ENCODE data around the gene IDH3G. TPM values are rescaled to one million over a fixed set of nuclear protein-coding genes. Genes with fewer than 3 reads are reported as not detected.

The IDH3G gene
- total and polyA plus RNA-seq, 2 experiments from 2014 or later: 41.4 to 49.0 TPM

- TF ChIP-seq ZNF462 (CRISPR knock-in tag; IDR thresholded peaks at IDR 0.05) (no peak), NANOG (IDR thresholded peaks at IDR 0.05; ENCODE audit: borderline replicate concordance) (no peak), POLR2AphosphoS5 (IDR thresholded peaks at IDR 0.05; ENCODE audit: low read depth) (no peak; the same call in 1 of the 2 replicates)
Measured at GRCh38 chrX:153828308-153828707, 34.1 kb upstream of the IDH3G start (continued).

GRCh38 chrX:153827903-153828302, 33.7 kb upstream of the IDH3G start:
- Histone ChIP-seq H3K27ac (ENCODE audit: low read depth) (peak overlapping the region; percentile 95), H2AFZ (no peak overlapping the region), H3K36me3 (ENCODE audit: insufficient read depth) (no peaks in the 10 kb centered on the region), H3K27me3 (ENCODE audit: insufficient read depth) (no peaks in the 10 kb centered on the region), H3F3A (replicated peaks; ENCODE audit: low read depth) (no peaks in the 10 kb centered on the region), H3K79me2 (replicated peaks; ENCODE audit: insufficient read depth) (peaks cover 78% of the 10 kb centered on the region), H3K4me2 (peak overlapping the region; percentile 65), H3K4me1 (ENCODE audit: insufficient read depth) (peaks cover 28% of the 10 kb centered on the region), H3K4me3 (peak overlapping the region; percentile 75), H3K9me2 (ENCODE audit: insufficient read depth) (no peaks in the 10 kb centered on the region), H4K20me1 (replicated peaks; ENCODE audit: insufficient read depth) (no peaks in the 10 kb centered on the region; the same call in 1 of the 2 replicates)
- peak overlapping the region; percentile 95; the same call in 1 of the 2 replicates for H3K27ac Mint-ChIP-seq
- peaks cover 14% of the 10 kb centered on the region for H3K27me3 Mint-ChIP-seq (ENCODE audit: insufficient read depth, low read depth, poor library complexity)
- H3K9me3 Mint-ChIP-seq: no peaks in the 10 kb centered on the region
- no peak for DNase-seq (ENCODE audit: low spot score)
- peak overlapping the region; percentile 83 for H3K4me3 Mint-ChIP-seq
- peaks cover 43% of the 10 kb centered on the region for H3K4me1 Mint-ChIP-seq
- TF ChIP-seq CTCF (conservative IDR thresholded peaks at IDR 0.05; ENCODE audit: low read depth in 2 of 2): no peak
- H3K36me3 Mint-ChIP-seq (ENCODE audit: low read depth): peaks cover 22% of the 10 kb centered on the region
- ATAC-seq: no peak
